CD4-positive, CD25-positive, alpha-beta regulatory T cell (primary cell): ENCODE measurements around the gene DEUP1. TPM values are rescaled to one million over a fixed set of nuclear protein-coding genes. Genes with fewer than 3 reads are reported as not detected.

Experiments
- ATAC-seq, 2 donors: fragments of 150-1000 bp; cut with Tn5 transposase; one replicate each; pipeline ENCODE4 v1.10.0; 2021; ENCODE audit warnings: low read depth in 2 of 2, moderate number of reproducible peaks in 2 of 2, moderate library complexity in 1 of 2
- DNase-seq, 3 donors: peaks; one replicate each; pipeline versions ENCODE4 v3.0.0 to v3.0.0-alpha.2; 2012 to 2022; ENCODE audit warnings: mixed read lengths in 1 of 3
- H3K27ac ChIP-seq: one replicate; pipeline ENCODE4 v1.7.0; 2013; ENCODE audit warnings: mild to moderate bottlenecking, low read length; ENCODE audit not compliant: insufficient read depth, poor library complexity, severe bottlenecking
- H3K27me3 ChIP-seq: one replicate; pipeline ENCODE4 v1.7.0; 2013; ENCODE audit warnings: low read length; ENCODE audit not compliant: control insufficient read depth, insufficient read depth
- H3K36me3 ChIP-seq: one replicate; pipeline ENCODE4 v1.7.0; 2013; ENCODE audit warnings: mild to moderate bottlenecking, low read length, moderate library complexity; ENCODE audit not compliant: control insufficient read depth, insufficient read depth
- H3K4me1 ChIP-seq: 2 replicates; pipeline ENCODE4 v1.7.0; 2013; ENCODE audit warnings: mild to moderate bottlenecking, low read length; ENCODE audit not compliant: insufficient read depth, control insufficient read depth, poor library complexity, severe bottlenecking
- H3K4me3 ChIP-seq: one replicate; pipeline ENCODE4 v1.7.0; 2013; ENCODE audit warnings: low read depth, mild to moderate bottlenecking, low read length, moderate library complexity
- H3K9me3 ChIP-seq, 2 experiments: 1 replicate in 1 of 2; 2 replicates in 1 of 2; pipeline ENCODE4 v1.7.0; 2013; ENCODE audit warnings: low read length in 2 of 2, mild to moderate bottlenecking in 1 of 2, moderate library complexity in 1 of 2; ENCODE audit not compliant: control insufficient read depth in 2 of 2
- H3K27ac Mint-ChIP-seq, 3 donors: one replicate each; pipeline ENCODE4 v1.8.0; 2020 to 2022; ENCODE audit warnings: mild to moderate bottlenecking in 3 of 3, mixed read lengths in 3 of 3, moderate library complexity in 2 of 3
- H3K27me3 Mint-ChIP-seq: one replicate; pipeline ENCODE4 v1.8.0; 2022; ENCODE audit warnings: mild to moderate bottlenecking, mixed read lengths
- H3K36me3 Mint-ChIP-seq: one replicate; pipeline ENCODE4 v1.8.0; 2020; ENCODE audit warnings: mixed read lengths
- H3K4me1 Mint-ChIP-seq, 4 donors: one replicate each; pipeline ENCODE4 v1.8.0; 2020 to 2022; ENCODE audit warnings: mixed read lengths in 4 of 4, mild to moderate bottlenecking in 1 of 4
- H3K4me3 Mint-ChIP-seq, 4 donors: one replicate each; pipeline ENCODE4 v1.8.0; 2020 to 2022; ENCODE audit warnings: mild to moderate bottlenecking in 4 of 4, mixed read lengths in 4 of 4, moderate library complexity in 3 of 4
- H3K9me3 Mint-ChIP-seq, 7 donors: one replicate each; pipeline ENCODE4 v1.8.0; 2020 to 2022; ENCODE audit warnings: mixed read lengths in 7 of 7, mild to moderate bottlenecking in 3 of 7, moderate library complexity in 2 of 7
- polyA plus RNA-seq, 4 donors: library from polyadenylated mRNA; unstranded; fragments of 300-500 nt; fragmentation: Illumina TruSeq; gene quantifications; one replicate each; pipeline ENCODE4 v1.2.3, GENCODE V29; 2021
- total RNA-seq: library from RNA; stranded (reverse); gene quantifications from one replicate; pipeline ENCODE4 v1.2.3, GENCODE V29; 2022

The DEUP1 gene
- not detected for total RNA-seq
- not detected for polyA plus RNA-seq

- H3K36me3 ChIP-seq: no peaks in the 10 kb centered on the region
- H3K4me3 ChIP-seq: no peak within 1 kb of the TSS
- Mint-ChIP-seq H3K4me3 (no peak within 1 kb of the TSS), H3K9me3 (peaks cover 0 to 4% (median 1%) of the 10 kb centered on the region in 7 donors), H3K4me1 (peaks cover 0 to 4% (median 0%) of the 10 kb centered on the region in 4 donors), H3K27ac (no peak within 1 kb of the TSS), H3K36me3 (no peaks in the 10 kb centered on the region), H3K27me3 (peaks cover 25% of the 10 kb centered on the region)
- H3K27me3 ChIP-seq: peaks cover 8% of the 10 kb centered on the region
- no peaks in the 10 kb centered on the region for H3K4me1 ChIP-seq
- ATAC-seq (no peak), DNase-seq (peak in 1 of 3 donors; percentile 6)
- no peak within 1 kb of the TSS for H3K27ac ChIP-seq
- no peaks in the 10 kb centered on the region for H3K9me3 ChIP-seq
Measured at GRCh38 chr11:93330446-93330984, at the start of gene DEUP1. Gene DEUP1 (plus strand): TSS chr11:93330742. CDS start chr11:93332260, 1,518 bp downstream.

- Mint-ChIP-seq H3K4me3 (no peak overlapping the region), H3K4me1 (no peaks in the 10 kb centered on the region), H3K9me3 (peaks cover 0 to 2% (median 0%) of the 10 kb centered on the region in 7 donors), H3K27me3 (no peaks in the 10 kb centered on the region), H3K27ac (no peak overlapping the region), H3K36me3 (no peaks in the 10 kb centered on the region)
- Histone ChIP-seq H3K4me1 (no peaks in the 10 kb centered on the region), H3K9me3 (no peaks in the 10 kb centered on the region), H3K4me3 (no peak overlapping the region), H3K27me3 (no peaks in the 10 kb centered on the region), H3K27ac (no peak overlapping the region), H3K36me3 (no peaks in the 10 kb centered on the region)
- no peak for DNase-seq
- ATAC-seq: no peak
Measured at GRCh38 chr11:93285430-93285829, 45.1 kb upstream of the DEUP1 start.

GRCh38 chr11:93287434-93287833, 43.1 kb upstream of the DEUP1 start:
- no peaks in the 10 kb centered on the region for H3K4me1 ChIP-seq
- Mint-ChIP-seq H3K4me1 (no peaks in the 10 kb centered on the region), H3K27ac (no peak overlapping the region), H3K9me3 (peaks cover 0 to 2% (median 0%) of the 10 kb centered on the region in 7 donors), H3K4me3 (no peak overlapping the region), H3K27me3 (no peaks in the 10 kb centered on the region), H3K36me3 (no peaks in the 10 kb centered on the region)
- H3K9me3 ChIP-seq: no peaks in the 10 kb centered on the region
- DNase-seq (no peak), ATAC-seq (no peak)
- no peak overlapping the region for H3K27ac ChIP-seq
- H3K36me3 ChIP-seq: no peaks in the 10 kb centered on the region
- no peaks in the 10 kb centered on the region for H3K27me3 ChIP-seq
- H3K4me3 ChIP-seq: no peak overlapping the region

GRCh38 chr11:93288079-93288478, 42.5 kb upstream of the DEUP1 start:
- Mint-ChIP-seq H3K4me3 (no peak overlapping the region), H3K36me3 (no peaks in the 10 kb centered on the region), H3K27ac (no peak overlapping the region), H3K9me3 (no peaks in the 10 kb centered on the region), H3K4me1 (no peaks in the 10 kb centered on the region), H3K27me3 (no peaks in the 10 kb centered on the region)
- Histone ChIP-seq H3K4me3 (no peak overlapping the region), H3K27ac (no peak overlapping the region), H3K36me3 (no peaks in the 10 kb centered on the region), H3K4me1 (no peaks in the 10 kb centered on the region), H3K27me3 (no peaks in the 10 kb centered on the region), H3K9me3 (no peaks in the 10 kb centered on the region)
- no peak for ATAC-seq
- DNase-seq: no peak

- Mint-ChIP-seq H3K4me1 (no peaks in the 10 kb centered on the region), H3K36me3 (no peaks in the 10 kb centered on the region), H3K27ac (no peak overlapping the region), H3K9me3 (no peaks in the 10 kb centered on the region), H3K4me3 (no peak overlapping the region), H3K27me3 (no peaks in the 10 kb centered on the region)
- ATAC-seq (no peak), DNase-seq (no peak)
- Histone ChIP-seq H3K4me1 (no peaks in the 10 kb centered on the region), H3K36me3 (no peaks in the 10 kb centered on the region), H3K9me3 (no peaks in the 10 kb centered on the region), H3K27me3 (no peaks in the 10 kb centered on the region), H3K4me3 (no peak overlapping the region), H3K27ac (no peak overlapping the region)
Measured at GRCh38 chr11:93288767-93289166, 41.8 kb upstream of the DEUP1 start.

GRCh38 chr11:93289782-93290463, 40.6 kb upstream of the DEUP1 start:
- H3K27me3 Mint-ChIP-seq: no peaks in the 10 kb centered on the region

GRCh38 chr11:93291110-93291509, 39.4 kb upstream of the DEUP1 start:
- Mint-ChIP-seq H3K27ac (no peak overlapping the region), H3K4me1 (no peaks in the 10 kb centered on the region), H3K36me3 (no peaks in the 10 kb centered on the region), H3K27me3 (no peaks in the 10 kb centered on the region), H3K4me3 (no peak overlapping the region), H3K9me3 (no peaks in the 10 kb centered on the region)
- DNase-seq (no peak), ATAC-seq (no peak)
- Histone ChIP-seq H3K4me1 (no peaks in the 10 kb centered on the region), H3K36me3 (no peaks in the 10 kb centered on the region), H3K27ac (no peak overlapping the region), H3K27me3 (no peaks in the 10 kb centered on the region), H3K4me3 (no peak overlapping the region), H3K9me3 (no peaks in the 10 kb centered on the region)

More at GRCh38 chr11:93289782-93290463, 40.6 kb upstream of the DEUP1 start:
- no peaks in the 10 kb centered on the region for H3K36me3 ChIP-seq
- H3K4me1 Mint-ChIP-seq: no peaks in the 10 kb centered on the region
- no peak overlapping the region for H3K4me3 Mint-ChIP-seq
- no peak overlapping the region for H3K27ac ChIP-seq
- no peaks in the 10 kb centered on the region for H3K9me3 ChIP-seq
- H3K36me3 Mint-ChIP-seq: no peaks in the 10 kb centered on the region
- no peaks in the 10 kb centered on the region for H3K4me1 ChIP-seq
- DNase-seq: no peak
- H3K9me3 Mint-ChIP-seq: no peaks in the 10 kb centered on the region
- ATAC-seq: no peak
- no peak overlapping the region for H3K4me3 ChIP-seq
- no peak overlapping the region for H3K27ac Mint-ChIP-seq
- H3K27me3 ChIP-seq: no peaks in the 10 kb centered on the region

- Mint-ChIP-seq H3K4me1 (no peaks in the 10 kb centered on the region), H3K27ac (no peak overlapping the region), H3K4me3 (peak overlapping the region in 1 of 4 donors; percentile 27), H3K27me3 (no peaks in the 10 kb centered on the region), H3K9me3 (no peaks in the 10 kb centered on the region), H3K36me3 (no peaks in the 10 kb centered on the region)
- Histone ChIP-seq H3K4me1 (no peaks in the 10 kb centered on the region), H3K27ac (no peak overlapping the region), H3K9me3 (no peaks in the 10 kb centered on the region), H3K27me3 (no peaks in the 10 kb centered on the region), H3K36me3 (no peaks in the 10 kb centered on the region), H3K4me3 (no peak overlapping the region)
- DNase-seq: no peak
- no peak for ATAC-seq
Measured at GRCh38 chr11:93291898-93292297, 38.6 kb upstream of the DEUP1 start.
